GM20431 (cell line): Measurements from ENCODE around the gene RAB27A.
"Not testable (repeated sequence)": the region's sequence is repeated elsewhere in the genome, so short reads cannot be mapped to it uniquely, and the experiment has no call there.

Source experiments
- in situ Hi-C: fragments of 300-500 bp; cut with MseI, MboI; formaldehyde crosslinking; loops from one replicate; pipeline ENCODE4 v1.15.0; 2020; ENCODE audit warnings: low sequenced_read_pairs; ENCODE audit not compliant: unreplicated experiment

The RAB27A gene

DNA sequence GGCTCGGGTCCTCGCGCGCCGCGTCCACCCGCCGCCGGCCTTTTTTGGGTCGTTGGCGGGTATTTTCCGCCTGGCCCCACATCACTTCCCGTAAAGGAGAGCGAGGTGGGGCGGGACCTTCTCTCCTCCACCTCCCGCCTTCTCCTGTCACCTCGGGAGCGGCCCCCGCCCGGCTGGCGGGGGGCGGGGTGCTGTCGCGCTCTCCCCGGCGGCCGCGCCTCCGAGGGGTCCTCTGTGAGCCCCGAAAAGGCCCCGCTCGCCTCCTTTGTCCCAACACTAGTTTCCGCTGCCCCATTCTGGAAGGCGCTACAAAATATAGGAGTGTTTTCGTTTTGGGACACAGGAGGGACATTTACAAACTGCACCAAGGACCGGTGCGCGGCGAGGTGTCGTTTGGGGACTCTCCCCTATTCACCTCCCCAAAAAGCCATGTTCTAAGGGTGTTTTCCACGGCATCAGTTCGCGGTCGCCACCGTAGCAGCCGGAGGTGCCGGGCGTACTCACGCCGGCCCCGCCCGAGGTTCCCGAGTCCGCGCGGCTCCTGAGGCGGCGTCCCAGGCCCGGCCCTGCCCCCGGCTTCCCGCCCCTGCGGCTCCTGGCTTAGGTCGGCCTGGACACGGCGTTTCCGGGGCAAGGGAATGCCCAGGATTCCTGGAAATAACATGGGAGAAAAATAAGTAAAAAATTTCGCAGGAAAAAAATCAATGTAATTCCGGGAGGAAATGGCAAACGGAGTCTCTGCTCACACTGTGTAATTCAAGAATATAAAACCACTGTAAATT lies at the start of gene RAB27A:
Gene RAB27A (minus strand): TSS at position 68 of the 782 bp plus-strand sequence. CDS start 54,879 bp downstream, outside the sequence.
- in situ Hi-C loops = loop anchor here (10.0 kb wide), 1 partner anchor 75 kb away; no protein-coding TSS in a partner anchor

- in situ Hi-C loops = no loop called here
Measured at GRCh38 chr15:55337160-55337559, 47.5 kb upstream of the RAB27A start.

DNA sequence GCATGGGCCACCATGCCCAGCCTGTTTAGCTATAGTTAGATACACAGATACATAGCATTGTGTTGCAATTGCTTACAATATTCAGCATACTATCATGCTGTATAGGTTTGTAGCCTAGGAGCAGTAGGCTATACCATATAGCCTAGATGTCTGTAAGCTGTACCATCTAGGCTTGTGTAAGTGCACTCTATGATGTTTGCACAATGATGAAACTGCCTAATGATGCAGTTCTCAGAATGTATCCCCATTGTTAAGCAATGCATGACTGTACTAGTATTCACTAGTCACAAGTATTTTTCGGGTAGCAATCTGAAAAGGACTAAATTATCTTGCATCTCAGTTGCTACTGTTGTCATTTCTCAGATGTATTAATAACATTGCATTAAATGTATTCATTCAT lies 45.4 kb upstream of the RAB27A start:
- in situ Hi-C loops = no loop called here

DNA sequence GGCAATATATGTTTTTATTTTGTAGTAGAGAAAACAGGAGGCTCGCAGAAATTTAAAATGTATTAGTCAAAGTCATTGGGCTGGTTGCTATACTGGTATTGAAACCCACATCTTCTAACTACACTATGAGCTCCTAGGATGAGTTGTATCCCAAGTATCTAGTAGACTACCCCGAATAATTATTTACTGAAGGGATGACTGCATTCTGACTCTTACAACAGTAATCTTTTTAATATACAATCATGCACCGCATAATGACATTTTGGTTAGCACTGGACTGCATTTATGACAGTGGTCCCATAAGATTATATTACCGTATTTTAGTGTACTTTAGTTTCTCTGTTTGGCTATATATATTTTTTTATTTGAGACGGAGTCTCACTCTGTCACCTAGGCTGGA lies 44.8 kb upstream of the RAB27A start:
- in situ Hi-C loops = no loop called here

- in situ Hi-C loops = no loop called here
Measured at GRCh38 chr15:55327387-55327786, 37.8 kb upstream of the RAB27A start.

DNA sequence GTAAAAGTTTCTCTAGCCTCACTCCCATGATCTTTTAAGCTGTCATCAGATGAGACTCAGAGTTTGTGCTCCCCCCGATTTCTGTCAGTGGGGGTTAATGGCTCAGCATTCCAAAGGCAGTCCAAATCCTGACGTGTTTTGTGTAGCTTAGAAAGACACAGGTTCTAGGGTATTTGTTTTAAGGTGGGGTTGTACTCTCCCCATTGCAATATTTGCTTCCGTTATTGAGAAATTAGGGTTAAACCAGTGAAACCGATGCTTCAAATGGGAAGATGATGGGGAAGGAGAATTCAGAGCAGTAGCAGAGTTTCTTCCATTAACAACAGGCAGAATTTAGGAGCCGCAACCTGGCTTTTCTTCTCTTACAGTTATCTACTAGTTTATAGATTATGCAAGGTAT lies 32.9 kb upstream of the RAB27A start:
- in situ Hi-C loops = no loop called here

- in situ Hi-C loops = no loop called here
Measured at GRCh38 chr15:55320963-55321362, 31.4 kb upstream of the RAB27A start.

- in situ Hi-C loops = no loop called here
Measured at GRCh38 chr15:55320238-55320550, 30.6 kb upstream of the RAB27A start.

DNA sequence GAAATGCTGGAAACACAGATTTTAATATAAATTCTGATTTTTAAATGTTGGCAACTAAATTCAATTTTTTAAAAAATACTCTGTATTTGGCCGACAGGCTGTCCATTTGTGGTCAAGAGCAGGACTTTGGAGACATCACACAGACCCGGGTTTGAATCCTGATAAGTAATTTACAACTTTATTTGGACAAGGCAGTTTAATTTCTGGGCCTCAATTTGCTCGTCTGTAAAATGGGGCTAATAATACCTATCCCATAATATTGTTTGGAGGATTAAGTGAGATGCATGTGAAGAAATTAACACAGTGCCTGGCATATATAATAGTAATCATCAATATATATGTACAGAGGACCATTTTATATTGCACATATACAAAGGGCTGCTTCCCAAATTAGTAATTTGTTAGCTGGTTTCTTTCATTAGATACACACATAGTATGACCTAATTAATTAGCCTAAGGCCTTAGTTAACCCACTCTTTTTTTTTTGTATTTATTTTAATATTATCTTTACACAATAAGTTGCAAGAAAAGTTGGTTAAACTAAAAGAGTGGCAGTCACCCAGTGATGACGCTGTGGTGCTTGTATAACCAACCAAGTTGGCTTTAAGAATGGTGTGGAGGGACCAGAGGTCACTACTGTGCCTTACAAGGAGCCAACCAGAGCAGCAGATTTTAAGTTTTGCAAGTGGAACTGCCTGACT lies 30.1 kb upstream of the RAB27A start:
- in situ Hi-C loops = no loop called here

DNA sequence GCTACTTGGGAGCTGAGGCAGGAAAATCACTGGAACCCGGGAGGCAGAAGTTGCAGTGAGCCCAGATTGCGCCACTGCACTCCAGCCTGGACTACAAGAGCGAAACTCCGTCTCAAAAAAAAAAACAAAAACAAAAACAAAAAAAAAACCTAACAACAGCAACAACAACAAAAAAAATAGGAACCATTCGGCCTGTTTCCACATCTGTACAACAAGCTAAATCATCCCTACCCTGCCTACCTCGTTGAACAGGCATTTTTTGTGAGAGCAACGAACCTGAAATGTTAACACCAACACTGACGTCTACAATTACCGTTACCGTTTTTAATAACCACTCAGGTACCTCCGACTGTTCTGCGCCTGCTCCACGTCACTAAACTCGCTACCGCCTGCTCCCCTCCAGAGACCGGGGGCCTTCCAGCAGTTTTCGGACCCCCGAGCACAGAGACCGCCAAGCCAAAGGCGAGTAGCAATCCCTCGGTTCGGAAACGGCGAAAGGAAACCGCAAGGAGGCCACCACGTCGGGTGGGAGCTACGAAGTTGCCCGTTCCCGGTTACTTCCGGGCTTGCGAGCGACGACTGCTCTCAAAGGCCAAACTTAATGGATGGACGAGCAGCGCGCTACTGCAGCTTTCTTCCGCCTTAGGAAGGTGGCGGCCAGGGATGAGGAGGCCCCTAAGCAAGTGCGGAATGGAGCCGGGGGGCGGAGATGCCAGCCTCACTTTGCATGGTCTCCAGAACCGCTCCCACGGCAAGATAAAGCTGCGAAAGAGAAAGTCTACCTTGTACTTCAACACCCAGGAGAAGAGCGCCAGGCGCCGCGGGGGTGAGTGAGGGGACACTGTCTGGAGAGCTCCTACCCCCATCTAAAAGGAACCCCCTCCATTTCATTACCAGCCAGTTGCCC lies 29.2 kb upstream of the RAB27A start, which contains the start of the genes PIGB and PIGBOS1:
Gene PIGB (plus strand): TSS at position 635 of the 907 bp plus-strand sequence. CDS start 29 bp downstream, at position 664.
Gene PIGBOS1 (minus strand): TSS at position 536 of the 907 bp plus-strand sequence. CDS start 1,331 bp downstream, outside the sequence.
- in situ Hi-C loops = no loop called here

- in situ Hi-C loops = not testable (repeated sequence)
Measured at GRCh38 chr15:55302801-55303200, 13.2 kb upstream of the RAB27A start.

DNA sequence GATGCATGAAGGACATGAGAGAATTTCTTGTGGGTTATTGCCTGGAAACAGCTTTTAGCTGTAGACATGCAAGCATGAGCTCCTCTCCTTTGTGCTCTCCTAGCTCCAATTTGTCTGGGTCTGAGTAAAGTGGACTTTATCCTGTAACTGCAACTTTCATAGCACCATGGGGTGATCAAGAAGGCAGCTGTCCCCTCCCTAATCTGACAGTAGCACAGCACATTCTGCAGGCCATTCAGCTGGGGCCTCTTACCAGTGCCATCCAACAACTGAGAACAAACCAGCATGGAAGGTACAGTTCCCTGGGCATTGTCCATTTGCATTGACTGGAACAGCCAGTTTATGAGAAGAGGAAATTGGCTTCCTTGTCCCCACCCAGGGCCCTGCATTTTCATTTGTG lies 7.7 kb upstream of the RAB27A start:
- in situ Hi-C loops = loop anchor here (10.0 kb wide), 1 partner anchor 83 kb away; no protein-coding TSS in a partner anchor

GRCh38 chr15:55290528-55291057 lies 980 bp upstream of the RAB27A start:
- in situ Hi-C loops = loop anchor here (10.0 kb wide), 1 partner anchor 76 kb away; no protein-coding TSS in a partner anchor

GRCh38 chr15:55289011-55289745 lies 435 bp downstream of the RAB27A start:
- in situ Hi-C loops = no loop called here

GRCh38 chr15:55288006-55288717 lies 1.5 kb downstream of the RAB27A start:
- in situ Hi-C loops = no loop called here

GRCh38 chr15:55286442-55287189 lies 3.0 kb downstream of the RAB27A start:
- in situ Hi-C loops = not testable (repeated sequence)

DNA sequence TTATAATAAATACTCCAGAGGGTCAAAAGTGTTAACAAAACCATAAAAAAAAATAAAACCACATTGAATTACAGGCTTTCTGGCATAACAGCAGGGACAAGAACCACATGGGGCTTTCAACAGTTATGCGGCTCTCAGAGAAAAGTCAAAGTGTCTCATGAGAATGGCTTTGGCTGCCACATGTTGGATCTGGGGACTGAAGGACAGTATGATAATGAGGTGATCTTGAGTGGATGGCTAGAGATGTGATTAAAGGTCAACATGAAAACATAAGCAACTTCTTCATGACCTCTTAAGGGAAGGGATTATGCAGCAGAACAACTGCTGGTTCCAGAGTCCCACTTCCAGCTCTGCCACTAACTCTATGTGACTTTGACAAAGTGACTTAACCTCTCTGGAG lies 5.2 kb downstream of the RAB27A start:
- in situ Hi-C loops = no loop called here
